ENCODE data around the gene HEPN1.

DNA sequence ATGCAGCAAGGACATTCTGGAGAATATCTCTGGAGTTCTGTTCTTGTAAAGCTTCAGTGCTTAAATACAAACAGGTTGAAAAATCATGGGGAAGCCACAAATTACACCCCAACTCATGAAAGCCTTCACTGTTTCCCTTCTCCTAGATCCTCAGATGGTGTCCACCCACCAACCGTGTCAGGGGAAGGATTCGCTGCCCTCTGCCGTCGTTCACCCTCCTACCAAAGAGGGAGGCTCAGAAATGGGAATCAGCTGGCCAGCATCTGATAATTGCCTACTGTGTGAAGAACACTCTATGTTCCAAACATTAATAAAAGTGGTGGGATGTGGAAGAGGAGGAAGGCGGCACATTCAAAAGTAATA, 24.2 kb downstream of the HEPN1 start:
- no peak for TF ChIP-seq POLR2AphosphoS5 (IDR thresholded peaks at IDR 0.05; ENCODE audit: low read depth, low read length)
- TF ChIP-seq POLR2A (IDR thresholded peaks at IDR 0.05; ENCODE audit: low read depth, low read length), result no peak
